NCI-H526 treated with DMSO at 0.1 percent for 48 hours (cell line): Measurements from ENCODE around the gene CEP85.

Experiments
- DNase-seq: peaks from one replicate; lab custom pipeline; 2025; lab: John Stamatoyannopoulos, UW

The CEP85 gene, protein sequence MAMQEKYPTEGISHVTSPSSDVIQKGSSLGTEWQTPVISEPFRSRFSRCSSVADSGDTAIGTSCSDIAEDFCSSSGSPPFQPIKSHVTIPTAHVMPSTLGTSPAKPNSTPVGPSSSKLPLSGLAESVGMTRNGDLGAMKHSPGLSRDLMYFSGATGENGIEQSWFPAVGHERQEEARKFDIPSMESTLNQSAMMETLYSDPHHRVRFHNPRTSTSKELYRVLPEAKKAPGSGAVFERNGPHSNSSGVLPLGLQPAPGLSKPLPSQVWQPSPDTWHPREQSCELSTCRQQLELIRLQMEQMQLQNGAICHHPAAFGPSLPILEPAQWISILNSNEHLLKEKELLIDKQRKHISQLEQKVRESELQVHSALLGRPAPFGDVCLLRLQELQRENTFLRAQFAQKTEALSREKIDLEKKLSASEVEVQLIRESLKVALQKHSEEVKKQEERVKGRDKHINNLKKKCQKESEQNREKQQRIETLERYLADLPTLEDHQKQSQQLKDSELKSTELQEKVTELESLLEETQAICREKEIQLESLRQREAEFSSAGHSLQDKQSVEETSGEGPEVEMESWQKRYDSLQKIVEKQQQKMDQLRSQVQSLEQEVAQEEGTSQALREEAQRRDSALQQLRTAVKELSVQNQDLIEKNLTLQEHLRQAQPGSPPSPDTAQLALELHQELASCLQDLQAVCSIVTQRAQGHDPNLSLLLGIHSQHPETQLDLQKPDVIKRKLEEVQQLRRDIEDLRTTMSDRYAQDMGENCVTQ

DNA sequence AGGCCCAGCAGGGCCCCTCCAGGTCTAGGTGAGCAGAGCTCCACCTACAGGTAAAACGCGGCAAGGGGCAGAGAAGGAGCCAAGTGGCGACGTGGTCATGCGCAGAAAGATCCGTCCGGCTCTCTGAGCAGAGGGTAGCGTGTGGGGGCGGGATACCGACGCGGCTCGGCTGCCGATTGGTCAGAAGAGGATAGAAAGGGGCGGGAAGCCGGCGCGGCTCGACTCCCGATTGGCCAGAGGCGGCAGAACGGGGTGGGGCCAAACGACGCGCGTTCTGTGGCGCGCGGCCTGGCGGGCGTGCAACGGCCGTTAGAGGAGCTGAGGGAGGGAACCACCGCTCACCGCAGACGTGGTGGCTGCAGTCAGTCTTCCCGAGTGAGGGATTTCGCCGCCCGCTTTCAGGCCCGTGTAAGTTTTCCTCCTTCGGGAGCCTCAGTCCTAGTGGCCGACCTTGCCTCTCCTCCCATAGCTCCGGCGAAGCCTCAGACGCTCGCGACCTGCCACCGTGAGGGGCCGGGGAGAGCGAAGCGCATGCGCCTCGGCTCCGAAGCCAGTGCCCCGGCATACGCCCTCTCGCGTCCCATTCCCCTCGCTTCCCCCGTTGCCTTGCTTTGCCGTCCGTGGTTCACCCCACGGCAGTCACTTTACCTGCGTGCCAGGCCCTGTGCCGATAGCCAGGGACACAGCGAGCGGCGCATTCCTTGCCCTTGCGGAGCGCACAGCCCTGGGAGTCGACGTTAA, at the start of gene CEP85:
Gene CEP85 (plus strand): TSS at position 298 of the 741 bp plus-strand sequence. CDS start 5,584 bp downstream, outside the sequence.
- peak; percentile 96 for DNase-seq

DNA sequence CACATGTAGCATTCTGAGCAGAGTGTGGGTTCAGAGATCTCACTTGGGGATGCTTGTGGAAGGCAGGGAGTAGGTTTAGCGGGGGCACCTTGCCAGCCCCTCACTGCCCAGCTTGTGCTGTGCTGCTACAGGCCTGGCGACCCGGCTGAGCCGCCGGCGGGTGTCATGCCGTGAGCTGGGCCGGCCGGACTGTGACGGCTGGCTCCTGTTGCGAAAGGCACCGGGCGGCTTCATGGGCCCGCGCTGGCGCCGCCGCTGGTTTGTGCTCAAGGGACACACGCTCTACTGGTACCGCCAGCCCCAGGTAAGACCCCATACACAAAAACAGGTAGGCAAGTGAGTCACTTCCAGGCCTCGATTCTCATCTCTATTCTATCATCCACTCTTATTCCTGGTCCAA, 49.1 kb upstream of the CEP85 start:
- no peak for DNase-seq

DNA sequence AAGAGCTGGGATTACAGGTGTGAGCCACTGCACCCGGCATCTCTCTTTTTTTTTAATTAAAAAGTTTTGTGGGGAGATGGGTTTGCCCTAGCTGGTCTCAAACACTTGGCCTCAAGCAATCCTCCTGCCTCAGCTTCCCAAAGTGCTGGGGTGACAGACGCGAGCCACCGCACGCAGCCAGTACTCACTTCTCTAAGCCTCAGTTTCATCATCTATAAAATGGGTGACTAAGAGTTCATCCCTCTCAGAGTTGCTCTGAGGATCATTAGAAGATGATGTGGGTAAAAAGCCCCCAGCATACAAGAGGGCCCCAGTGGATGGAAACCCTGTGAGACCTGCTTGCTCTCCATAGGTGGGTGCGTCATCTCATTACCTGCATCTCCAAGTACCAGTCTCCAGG, 46.1 kb upstream of the CEP85 start:
- DNase-seq: no peak

DNA sequence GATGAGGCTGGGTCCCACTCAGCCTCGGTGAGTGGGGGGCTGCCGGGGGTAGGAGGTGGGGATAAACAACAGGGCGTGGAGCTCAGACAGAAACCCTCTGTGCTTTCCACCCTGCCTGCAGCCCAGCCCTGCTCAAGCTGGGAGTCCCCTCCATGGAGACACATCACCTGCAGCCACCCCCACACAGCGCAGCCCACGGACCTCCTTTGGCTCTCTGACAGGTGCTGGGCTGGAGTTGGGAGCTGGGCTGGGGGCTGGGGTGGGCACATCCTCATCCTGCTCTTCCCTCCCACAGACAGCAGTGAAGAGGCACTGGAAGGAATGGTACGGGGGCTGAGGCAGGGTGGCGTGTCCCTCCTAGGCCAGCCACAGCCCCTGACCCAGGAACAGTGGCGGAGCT, 45.5 kb upstream of the CEP85 start:
- no peak for DNase-seq

DNA sequence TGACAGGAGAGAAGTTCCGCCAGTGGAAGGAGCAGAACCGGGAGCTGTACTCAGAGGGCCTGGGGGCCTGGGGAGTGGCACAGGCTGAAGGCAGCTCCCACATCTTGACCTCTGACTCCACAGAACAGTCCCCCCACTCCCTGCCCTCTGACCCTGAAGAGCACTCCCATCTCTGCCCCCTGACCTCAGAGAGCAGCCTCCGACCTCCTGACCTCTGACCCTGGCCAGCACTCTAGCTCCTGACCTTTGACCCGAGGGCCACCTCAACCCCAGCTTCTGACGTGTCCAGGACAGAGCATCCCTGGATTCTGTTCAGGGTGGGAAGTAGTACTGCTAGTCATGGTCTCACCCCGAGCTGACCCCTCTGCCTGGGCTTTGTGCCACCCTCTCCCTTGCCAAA, 44.7 kb upstream of the CEP85 start:
- no peak for DNase-seq

DNA sequence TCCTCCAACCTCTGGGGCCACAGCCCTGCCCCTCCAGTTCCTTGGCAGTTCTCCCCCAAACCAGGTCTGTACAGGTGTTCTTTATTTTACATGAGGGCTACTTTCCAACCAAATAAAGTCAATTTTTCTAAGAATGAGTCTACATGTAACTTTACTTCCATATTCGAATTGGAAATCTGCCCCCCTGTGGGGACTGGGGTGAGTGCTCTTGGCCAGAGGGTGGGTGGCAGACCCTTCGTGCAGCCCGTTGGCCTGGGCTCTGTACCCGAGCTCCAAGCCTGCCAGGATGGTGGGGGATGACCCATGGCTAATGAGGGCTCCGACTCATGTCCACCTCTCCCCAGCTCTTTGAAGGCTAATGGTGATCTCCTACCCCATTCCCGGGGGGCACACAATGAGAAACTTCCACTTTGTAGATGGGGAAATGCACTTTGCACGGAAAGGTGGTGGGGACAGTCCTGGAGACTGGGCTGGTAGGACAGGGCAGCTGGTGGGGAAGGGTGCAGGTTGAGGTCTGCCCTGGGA, 44.2 kb upstream of the CEP85 start:
- DNase-seq: no peak

DNA sequence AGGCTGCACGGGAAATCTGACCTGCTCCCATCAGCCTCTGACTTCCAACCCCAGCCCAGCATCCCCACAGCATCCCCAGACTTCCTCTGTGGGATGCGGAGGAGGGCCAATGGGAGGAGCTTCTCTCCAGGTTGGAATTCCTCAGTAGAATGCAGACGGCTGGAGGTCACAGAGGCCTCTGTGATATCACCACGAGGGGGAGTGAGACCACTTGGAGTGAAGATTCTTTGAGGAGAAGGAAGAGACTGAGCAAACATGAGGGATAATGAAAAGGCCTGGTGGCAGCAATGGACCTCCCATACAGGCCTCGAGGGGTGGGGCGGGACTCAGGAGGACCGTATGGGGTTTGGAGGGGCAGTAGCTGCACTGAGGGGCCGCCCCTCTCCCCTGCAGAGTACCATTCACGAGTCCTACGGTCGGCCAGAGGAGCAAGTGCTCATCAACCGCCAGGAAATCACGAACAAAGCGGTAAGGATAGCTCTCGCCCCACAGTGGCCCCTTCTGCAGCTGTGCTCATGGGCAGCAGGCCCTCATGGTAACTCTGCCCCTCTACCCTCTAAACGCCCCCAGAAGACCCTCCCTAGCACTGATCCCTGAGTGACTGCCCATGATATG, 43.5 kb upstream of the CEP85 start, which contains the start of gene CATSPER4:
Gene CATSPER4 (plus strand): TSS at position 230 of the 615 bp plus-strand sequence. CDS start 26 bp downstream, at position 256.
- DNase-seq: peak; percentile 12

DNA sequence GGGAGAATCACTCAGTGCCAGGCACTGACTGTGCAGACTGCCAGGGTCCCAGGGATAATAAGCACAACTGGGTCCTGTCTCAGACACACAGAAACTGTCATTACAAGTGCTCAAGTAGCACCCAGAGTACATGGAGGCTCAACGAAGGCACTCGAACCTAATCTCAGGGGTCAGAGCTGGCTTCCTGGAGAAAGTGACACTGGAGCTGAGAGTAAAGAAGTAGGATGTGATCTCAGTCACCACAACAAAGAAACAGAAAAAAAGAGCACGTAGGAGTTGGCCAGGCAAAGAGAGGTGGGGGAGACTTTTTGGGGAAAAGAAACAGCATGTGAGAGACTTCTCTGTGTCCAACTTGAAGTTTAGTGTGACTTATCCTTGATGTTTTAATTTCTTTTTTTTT, 42.3 kb upstream of the CEP85 start:
- DNase-seq: no peak

DNA sequence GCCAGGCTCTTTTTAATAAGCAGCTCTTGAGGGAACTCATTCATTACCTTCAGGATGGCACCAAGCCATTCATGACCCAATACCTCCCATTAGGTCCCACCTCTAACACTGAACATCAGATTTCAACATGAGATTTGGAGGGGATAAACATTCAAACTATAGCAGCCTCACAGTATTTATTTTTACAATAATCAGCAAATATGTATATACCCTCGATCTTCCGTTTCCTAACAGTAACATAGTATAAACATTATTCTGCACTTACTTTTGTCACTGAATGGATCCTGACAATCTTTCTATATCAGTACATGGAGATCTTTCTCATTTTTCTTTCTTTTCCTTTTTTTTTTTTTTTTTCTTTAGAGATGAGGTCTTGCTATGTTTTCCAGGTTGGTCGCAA, 38.2 kb upstream of the CEP85 start:
- no peak for DNase-seq

DNA sequence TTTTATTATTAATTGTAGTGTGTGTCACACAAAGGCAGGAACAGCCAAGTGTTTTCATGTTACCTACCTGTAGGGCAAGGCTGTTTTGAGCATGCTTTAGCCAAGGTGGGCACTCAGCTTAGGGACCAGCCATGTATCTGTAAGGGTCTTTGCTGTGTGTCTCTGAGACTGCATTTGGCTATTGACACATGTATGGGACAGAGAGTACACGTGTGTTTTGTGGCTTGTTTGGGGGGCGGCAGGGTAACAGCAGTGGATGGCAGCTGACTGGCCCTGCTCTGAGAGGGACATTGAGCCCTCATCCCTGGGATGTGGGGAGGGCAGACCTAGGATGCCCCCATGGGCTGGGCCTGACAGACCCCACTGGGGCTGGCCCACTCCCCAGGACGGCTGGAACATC, 36.7 kb upstream of the CEP85 start:
- DNase-seq: no peak

DNA sequence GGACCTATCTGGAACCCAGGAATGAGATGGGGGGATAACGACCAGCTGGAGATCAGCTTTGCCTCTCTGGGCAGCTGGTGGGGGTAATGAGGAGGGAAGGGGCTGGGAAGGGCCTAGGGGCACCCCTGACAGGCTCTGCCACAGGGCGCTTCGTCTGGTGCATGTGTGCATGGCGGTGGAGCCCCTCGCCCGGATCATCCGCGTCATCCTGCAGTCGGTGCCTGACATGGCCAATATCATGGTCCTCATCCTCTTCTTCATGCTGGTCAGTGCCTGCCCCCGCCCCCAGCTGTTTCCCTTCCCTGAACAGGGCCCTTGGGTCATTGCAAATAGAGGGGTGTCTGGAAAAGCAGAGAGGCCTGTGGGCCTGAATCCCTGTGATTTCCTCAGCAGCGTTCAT, 36.2 kb upstream of the CEP85 start:
- no peak for DNase-seq

DNA sequence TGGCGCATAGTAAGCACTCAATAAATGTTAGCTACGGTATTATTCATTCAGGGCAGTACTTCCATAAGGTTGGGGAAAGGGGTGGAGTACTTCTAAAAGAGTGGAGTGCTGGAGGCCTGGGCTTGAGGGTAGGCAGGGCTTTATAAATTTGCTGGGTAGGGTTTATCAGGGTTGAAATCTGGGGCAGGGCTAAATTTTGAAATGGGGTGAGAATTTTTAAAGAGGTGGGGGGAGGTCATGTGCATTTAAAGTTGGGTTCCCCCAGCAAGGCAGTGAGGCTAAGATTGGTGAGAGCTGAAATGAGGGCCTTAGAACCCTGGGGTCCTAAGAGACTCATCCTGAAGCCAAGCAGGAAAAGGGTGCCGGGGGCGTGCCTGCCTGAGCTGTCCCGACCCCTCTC, 33.6 kb upstream of the CEP85 start:
- DNase-seq: no peak

DNA sequence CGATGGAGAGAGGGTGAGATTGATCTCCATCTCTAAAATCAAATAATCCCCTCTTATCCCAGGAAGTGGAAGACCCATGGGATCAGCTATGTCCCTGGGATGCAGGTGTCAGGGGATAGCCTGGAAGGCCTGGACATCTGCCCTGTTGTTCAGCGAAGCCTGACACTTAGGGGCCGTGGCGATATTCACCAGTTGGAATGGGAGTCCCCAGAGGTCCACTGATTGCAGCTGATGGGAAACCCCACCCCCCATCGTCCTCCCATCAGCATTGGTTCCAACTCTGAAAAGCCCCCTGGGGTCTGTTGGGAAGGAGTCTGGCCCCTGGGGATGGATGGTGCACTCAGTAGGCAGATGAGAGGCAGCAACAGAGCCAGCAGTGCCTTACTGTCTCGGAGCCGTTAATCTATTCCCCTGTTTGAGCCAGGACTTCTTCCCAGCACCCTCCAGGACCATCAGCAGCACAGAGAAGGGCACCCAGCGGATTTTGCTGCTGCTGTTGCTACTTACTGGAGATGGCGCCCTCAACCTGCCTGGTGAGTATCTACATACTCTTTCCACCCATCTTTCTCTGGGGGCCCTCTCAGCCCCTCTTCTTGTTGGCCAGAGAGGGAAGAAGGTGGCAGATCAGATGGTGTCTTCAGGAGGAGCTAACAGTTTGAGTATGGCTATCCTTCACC, 30.2 kb upstream of the CEP85 start:
- DNase-seq: no peak

DNA sequence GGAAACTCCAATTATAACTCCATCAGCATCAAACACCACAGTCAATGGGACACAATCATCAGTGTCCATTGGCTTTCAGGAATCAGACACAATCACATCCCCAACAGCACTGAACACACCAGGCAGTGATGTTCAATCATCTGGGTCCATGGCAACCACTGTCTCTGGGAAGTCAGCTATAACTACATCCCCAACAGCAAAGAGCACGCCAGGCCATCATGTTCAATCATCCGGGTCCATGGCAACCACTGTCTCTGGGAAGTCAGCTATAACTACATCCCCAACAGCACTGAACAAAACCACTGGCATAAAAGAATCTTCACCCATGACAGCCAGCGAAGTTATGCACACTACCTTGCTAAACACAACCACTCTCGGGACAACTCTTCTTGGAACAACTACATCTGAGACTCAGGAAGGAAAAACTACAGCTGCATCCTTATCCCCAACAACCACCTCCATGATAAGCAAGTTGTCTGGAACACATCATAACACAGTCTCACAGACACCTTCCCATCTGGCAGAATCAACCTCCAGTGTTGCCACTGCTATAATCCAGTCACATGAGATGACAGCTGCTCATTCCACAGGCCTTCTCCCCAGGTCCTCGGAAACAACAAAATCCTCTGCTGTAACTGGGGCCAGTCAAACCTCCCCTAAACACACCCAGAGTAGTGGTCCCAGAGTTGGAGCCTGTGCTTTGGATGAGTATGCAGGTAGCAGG, 23.7 kb upstream of the CEP85 start:
- DNase-seq: no peak

DNA sequence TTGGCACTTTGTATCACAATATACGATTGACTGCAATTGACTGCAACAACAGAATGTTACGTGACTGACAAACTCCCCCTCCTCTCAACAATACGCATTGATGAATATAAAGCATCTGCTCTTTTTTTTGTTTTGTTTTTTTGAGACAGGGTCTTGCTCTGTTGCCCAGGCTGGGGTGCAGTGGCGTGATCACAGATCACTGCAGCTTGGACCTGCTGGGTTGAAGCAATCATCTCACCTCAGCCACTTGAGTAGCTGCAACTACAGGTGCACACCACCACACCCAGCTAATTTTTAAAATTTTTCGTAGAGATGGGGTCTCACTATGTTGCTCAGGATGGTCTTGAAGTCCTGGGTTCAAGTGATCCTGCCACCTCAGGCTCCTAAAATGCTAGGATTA, 21.3 kb upstream of the CEP85 start:
- DNase-seq: no peak

DNA sequence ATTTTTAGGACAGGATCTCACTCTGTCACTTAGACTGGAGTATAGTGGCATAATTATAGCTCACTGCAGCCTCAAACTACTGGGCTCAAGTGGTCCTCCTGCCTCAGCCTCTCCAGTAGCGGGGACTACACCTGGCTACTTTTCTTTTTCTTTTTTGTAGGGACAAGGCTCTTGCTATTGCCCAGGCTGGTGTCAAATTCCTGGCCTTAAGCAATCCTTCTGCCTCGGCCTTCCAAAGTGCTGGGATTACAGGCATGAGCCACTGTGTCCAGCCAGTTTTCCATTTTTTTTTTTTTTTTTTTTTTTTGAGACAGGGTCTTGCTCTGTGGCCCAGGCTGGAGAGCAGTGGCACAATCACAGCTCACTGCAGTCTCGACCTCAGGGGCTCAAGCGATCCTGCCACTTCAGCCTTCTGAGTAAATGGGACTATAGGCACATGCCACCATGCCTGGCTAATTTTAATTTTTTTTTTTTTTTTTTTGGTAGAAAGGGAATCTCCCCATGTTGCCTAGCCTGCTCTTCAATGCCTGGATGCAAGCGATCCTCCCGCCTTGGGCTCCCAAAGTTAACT, 20.6 kb upstream of the CEP85 start:
- DNase-seq: no peak

DNA sequence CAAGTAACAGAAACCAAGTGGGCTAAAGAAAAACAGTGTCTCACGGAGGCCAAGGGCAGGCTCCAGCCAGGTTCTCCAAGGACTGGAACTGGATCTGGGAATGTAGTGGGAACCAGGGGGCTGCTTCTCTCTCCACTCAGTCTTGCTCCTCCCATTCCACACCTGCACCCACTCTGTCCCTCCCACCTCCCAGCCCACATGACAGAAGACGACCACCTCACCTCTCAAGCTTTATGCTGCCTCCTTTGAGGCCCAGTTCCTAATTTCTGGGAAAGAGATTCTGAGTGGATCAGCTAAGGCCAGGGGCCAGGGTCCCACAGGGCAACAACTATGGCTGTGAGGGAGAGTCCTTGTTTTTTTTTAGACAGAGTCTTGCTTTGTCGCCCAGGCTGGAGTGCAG, 18.8 kb upstream of the CEP85 start:
- DNase-seq: no peak

DNA sequence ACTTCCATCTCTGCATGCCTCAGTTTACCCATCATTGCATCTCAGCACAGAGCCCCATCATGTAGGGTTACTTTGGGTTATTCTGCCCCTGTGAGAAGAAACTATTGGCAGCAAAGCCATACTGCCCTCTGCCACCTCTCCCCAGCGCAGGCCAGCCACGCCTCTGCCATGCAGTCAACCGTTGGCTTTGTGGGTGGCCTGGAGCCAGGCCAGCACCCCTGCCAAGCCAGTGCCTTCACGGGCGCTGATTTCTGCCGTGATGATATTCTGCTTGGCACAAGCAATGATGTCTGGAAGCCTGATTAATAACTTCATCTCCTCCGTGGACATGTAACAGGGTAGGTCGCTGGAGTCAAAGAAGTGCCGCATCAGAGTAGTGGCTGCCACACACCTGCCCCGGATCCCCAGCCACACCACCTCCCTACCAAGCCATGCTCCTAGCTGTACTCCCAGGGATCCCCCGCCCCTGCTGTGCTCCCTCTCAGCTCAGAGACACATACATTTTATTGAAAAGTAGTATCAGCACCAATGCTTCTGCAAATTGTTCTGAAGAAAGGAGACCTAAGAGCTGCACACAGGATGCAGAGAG, 15.0 kb upstream of the CEP85 start:
- no peak for DNase-seq

DNA sequence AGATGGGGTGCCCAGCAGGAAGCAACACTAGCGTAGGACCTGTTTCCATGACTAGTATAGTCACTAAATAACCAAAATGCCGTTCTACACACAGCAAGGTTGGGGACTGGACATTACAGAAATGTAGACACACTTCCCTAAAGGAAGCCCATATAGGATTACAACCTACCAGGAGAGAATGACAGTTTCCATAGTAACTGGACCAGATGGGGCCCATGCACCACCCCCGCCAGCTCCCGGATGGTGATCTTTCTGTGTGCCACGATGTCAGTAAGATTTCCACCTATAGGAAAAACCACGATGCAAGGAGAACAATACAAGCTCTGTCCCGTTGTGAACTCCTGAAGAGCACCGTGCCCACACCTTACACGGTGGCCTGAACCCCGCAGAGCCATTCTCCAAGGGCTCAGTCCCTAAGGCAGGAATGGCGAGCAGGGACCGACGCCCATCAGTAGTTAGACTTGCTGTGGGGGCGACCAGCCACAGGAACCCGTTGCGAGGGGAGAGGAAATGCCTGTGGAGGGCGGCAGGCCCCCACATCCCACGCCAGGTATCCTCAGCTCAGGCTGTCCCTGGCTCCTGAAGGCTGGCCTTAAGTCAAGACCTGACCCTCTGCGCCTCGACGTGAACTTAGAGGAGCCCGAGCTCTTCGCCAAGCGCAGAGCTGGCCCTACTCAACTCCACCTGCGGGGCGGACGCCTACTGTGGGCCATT, 13.6 kb upstream of the CEP85 start:
- no peak for DNase-seq
